Measurements from ENCODE around the gene WRNIP1. TPM values are rescaled to one million over a fixed set of nuclear protein-coding genes. Genes with fewer than 3 reads are reported as not detected.

Gene WRNIP1
- total and polyA plus RNA-seq, 10 donors, result 31.4 to 47.7 (median 39.4) TPM

GRCh38 chr6:2737885-2738284 lies 27.3 kb upstream of the WRNIP1 start:
- DNase-seq, result no peak
- Histone ChIP-seq H3K4me1 (peaks cover 0 to 4% (median 0%) of the 10 kb centered on the region in 6 donors), H3K9me3 (no peaks in the 10 kb centered on the region), H3K27ac (no peak overlapping the region), H3K27me3 (replicated peaks in 1 of 7) (no peaks in the 10 kb centered on the region), H3K36me3 (no peaks in the 10 kb centered on the region), H3K4me3 (no peak overlapping the region)
- TF ChIP-seq POLR2AphosphoS5 (IDR thresholded peaks at IDR 0.05) (no peak), POLR2A (IDR thresholded peaks at IDR 0.05) (no peak), CTCF (IDR thresholded peaks at IDR 0.05 in 8 of 11, conservative IDR thresholded peaks at IDR 0.05 in 3 of 11) (no peak)
- 13 to 52% (median 46%) methylated on average over 3 of the region's 3 CpGs for WGBS, 5 donors
- intact Hi-C loops (cut with DNase I; ENCODE audit: low total_unique reads), result no loop called here

GRCh38 chr6:2738373-2738979 lies 26.7 kb upstream of the WRNIP1 start:
- Histone ChIP-seq H3K4me3 (no peak overlapping the region), H3K4me1 (peaks cover 0 to 4% (median 0%) of the 10 kb centered on the region in 6 donors), H3K27ac (no peak overlapping the region), H3K27me3 (replicated peaks in 1 of 7) (no peaks in the 10 kb centered on the region), H3K36me3 (no peaks in the 10 kb centered on the region), H3K9me3 (no peaks in the 10 kb centered on the region)
- no peak for DNase-seq
- intact Hi-C loops (cut with DNase I; ENCODE audit: low total_unique reads), result no loop called here
- 25 to 36% (median 29%) methylated on average over 5 of the region's 5 CpGs for WGBS, 5 donors
- TF ChIP-seq POLR2AphosphoS5 (IDR thresholded peaks at IDR 0.05), result no peak
- peak; percentile 20 to 70 (median 55) for TF ChIP-seq CTCF (IDR thresholded peaks at IDR 0.05 in 8 of 11, conservative IDR thresholded peaks at IDR 0.05 in 3 of 11)
- no peak for TF ChIP-seq POLR2A (IDR thresholded peaks at IDR 0.05)

GRCh38 chr6:2739335-2739734 lies 25.9 kb upstream of the WRNIP1 start:
- no peaks in the 10 kb centered on the region for H3K27me3 ChIP-seq (replicated peaks in 1 of 7)
- no peaks in the 10 kb centered on the region for H3K36me3 ChIP-seq
- H3K4me3 ChIP-seq, result no peak overlapping the region
- H3K4me1 ChIP-seq, result peaks cover 0 to 4% (median 0%) of the 10 kb centered on the region in 6 donors
- no peaks in the 10 kb centered on the region for H3K9me3 ChIP-seq
- H3K27ac ChIP-seq, result no peak overlapping the region
- intact Hi-C loops (cut with DNase I; ENCODE audit: low total_unique reads), result no loop called here
- DNase-seq, result no peak
- TF ChIP-seq POLR2A (IDR thresholded peaks at IDR 0.05), result no peak
- no peak for TF ChIP-seq POLR2AphosphoS5 (IDR thresholded peaks at IDR 0.05)
- TF ChIP-seq CTCF (IDR thresholded peaks at IDR 0.05 in 8 of 11, conservative IDR thresholded peaks at IDR 0.05 in 3 of 11), result no peak
- WGBS, 5 donors, result 87 to 94% (median 92%) methylated on average over 4 of the region's 4 CpGs

GRCh38 chr6:2740581-2740980 lies 24.6 kb upstream of the WRNIP1 start:
- 60 to 81% (median 71%) methylated on average over 5 of the region's 5 CpGs for WGBS, 5 donors

More at GRCh38 chr6:2740581-2740980, 24.6 kb upstream of the WRNIP1 start:
- Histone ChIP-seq H3K27ac (no peak overlapping the region), H3K9me3 (no peaks in the 10 kb centered on the region), H3K36me3 (no peaks in the 10 kb centered on the region), H3K4me1 (peaks cover 0 to 4% (median 0%) of the 10 kb centered on the region in 6 donors), H3K4me3 (no peak overlapping the region), H3K27me3 (replicated peaks in 1 of 7) (no peaks in the 10 kb centered on the region)
- intact Hi-C loops (cut with DNase I; ENCODE audit: low total_unique reads), result no loop called here
- TF ChIP-seq POLR2A (IDR thresholded peaks at IDR 0.05), result no peak
- no peak for TF ChIP-seq CTCF (IDR thresholded peaks at IDR 0.05 in 8 of 11, conservative IDR thresholded peaks at IDR 0.05 in 3 of 11)
- no peak for TF ChIP-seq POLR2AphosphoS5 (IDR thresholded peaks at IDR 0.05)
- DNase-seq, result no peak

Data from spleen (tissue), 11 donors.